Measurements from ENCODE around the gene DYNC1I1.

Gene DYNC1I1

DNA sequence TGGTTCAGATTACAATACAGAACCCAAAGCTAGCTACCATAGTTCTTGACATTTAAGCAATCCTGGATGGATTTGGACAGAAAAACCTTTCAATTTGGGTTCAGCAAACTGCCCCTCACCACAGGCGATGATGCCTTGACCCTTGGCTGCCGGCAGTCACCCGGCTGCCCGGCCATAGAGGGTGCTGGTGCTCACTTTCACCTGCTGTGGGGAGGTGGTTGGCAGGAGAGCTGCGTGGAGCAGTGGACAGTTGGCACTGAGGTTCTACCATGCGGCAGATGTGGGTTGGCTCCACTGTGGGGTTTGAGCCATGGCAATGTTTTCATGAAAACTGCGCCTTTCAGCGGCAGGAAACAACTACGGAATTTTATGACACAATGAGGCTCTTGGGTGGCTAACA is 99.5 kb downstream of the DYNC1I1 start:
- Histone ChIP-seq H3K27me3 (replicated peaks) (no peaks in the 10 kb centered on the region), H3K4me3 (ENCODE audit: low read depth, low read length) (no peak overlapping the region), H3K36me3 (replicated peaks) (no peaks in the 10 kb centered on the region), H3K27ac (no peak overlapping the region)
- DNase-seq = no peak
- in situ Hi-C loops (cut with HindIII; ENCODE audit: low pct_ligation_motif_present, low sequenced_read_pairs) = no loop called here
- TF ChIP-seq, protein P1, sequence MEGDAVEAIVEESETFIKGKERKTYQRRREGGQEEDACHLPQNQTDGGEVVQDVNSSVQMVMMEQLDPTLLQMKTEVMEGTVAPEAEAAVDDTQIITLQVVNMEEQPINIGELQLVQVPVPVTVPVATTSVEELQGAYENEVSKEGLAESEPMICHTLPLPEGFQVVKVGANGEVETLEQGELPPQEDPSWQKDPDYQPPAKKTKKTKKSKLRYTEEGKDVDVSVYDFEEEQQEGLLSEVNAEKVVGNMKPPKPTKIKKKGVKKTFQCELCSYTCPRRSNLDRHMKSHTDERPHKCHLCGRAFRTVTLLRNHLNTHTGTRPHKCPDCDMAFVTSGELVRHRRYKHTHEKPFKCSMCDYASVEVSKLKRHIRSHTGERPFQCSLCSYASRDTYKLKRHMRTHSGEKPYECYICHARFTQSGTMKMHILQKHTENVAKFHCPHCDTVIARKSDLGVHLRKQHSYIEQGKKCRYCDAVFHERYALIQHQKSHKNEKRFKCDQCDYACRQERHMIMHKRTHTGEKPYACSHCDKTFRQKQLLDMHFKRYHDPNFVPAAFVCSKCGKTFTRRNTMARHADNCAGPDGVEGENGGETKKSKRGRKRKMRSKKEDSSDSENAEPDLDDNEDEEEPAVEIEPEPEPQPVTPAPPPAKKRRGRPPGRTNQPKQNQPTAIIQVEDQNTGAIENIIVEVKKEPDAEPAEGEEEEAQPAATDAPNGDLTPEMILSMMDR (IDR thresholded peaks at IDR 0.05; ENCODE audit: low read depth, low read length, missing control alignments) = no peak

DNA sequence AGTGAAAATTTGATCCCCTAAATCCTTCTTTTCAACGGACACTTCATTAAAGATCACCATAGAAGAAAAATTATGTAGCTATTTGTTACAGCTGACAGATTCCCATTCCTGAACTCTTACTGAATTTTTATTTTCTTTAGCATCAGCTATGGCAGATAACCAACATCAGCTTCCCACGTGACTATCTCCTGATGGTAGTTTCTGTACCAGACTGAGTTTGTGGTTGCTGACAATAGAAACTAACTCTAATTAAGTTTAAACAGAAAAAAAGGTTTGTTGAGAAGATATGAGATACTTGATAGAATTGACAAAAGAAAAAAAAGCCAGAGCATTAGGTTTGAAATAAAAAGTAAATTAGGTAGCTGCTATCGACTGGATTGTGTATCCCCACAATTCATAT is 101.8 kb downstream of the DYNC1I1 start:
- Histone ChIP-seq H3K27me3 (replicated peaks) (no peaks in the 10 kb centered on the region), H3K4me3 (ENCODE audit: low read depth, low read length) (no peak overlapping the region), H3K36me3 (replicated peaks) (no peaks in the 10 kb centered on the region), H3K27ac (no peak overlapping the region)
- no peak for DNase-seq
- in situ Hi-C loops (cut with HindIII; ENCODE audit: low pct_ligation_motif_present, low sequenced_read_pairs) = no loop called here
- TF ChIP-seq, protein P1 (IDR thresholded peaks at IDR 0.05; ENCODE audit: low read depth, low read length, missing control alignments) = no peak

DNA sequence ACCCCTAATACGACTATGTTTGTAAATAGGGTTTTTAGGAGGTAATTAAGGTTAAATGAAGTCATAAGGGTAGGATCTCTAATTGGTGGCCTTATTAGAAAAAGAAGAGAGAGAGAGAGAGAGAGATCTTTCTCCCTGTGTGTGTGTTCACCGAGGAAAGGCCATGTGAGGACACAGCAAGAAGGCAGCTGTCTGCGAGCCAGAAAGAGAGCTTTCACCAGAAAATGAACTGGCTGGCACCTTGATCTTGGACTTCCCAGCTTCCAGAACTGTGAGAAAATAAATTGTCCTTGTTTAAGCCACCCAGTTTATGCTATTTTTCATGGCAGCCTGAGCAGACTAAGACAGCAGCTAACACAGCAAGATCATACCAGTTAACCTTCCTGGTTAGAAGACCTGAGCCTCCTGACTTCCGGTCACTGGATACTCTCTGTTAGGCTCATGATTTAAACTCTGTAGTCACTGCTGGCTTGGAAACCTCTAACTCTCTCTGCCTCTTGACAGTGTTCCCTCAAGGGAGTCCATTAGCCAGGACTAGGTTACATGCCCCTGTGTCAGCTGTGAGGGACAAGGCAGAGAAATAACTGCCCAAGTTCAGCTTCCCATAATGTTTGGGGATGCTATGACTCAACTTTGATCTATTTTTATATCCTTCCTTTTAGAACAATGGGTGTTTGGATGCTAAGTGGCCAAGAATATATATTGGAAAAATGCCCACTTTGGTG is 102.3 kb downstream of the DYNC1I1 start:
- Histone ChIP-seq H3K36me3 (replicated peaks) (no peaks in the 10 kb centered on the region), H3K27me3 (replicated peaks) (no peaks in the 10 kb centered on the region), H3K4me3 (ENCODE audit: low read depth, low read length) (no peak overlapping the region), H3K27ac (no peak overlapping the region)
- TF ChIP-seq, protein P1 (IDR thresholded peaks at IDR 0.05; ENCODE audit: low read depth, low read length, missing control alignments) = no peak
- no peak for DNase-seq
- in situ Hi-C loops (cut with HindIII; ENCODE audit: low pct_ligation_motif_present, low sequenced_read_pairs) = no loop called here

DNA sequence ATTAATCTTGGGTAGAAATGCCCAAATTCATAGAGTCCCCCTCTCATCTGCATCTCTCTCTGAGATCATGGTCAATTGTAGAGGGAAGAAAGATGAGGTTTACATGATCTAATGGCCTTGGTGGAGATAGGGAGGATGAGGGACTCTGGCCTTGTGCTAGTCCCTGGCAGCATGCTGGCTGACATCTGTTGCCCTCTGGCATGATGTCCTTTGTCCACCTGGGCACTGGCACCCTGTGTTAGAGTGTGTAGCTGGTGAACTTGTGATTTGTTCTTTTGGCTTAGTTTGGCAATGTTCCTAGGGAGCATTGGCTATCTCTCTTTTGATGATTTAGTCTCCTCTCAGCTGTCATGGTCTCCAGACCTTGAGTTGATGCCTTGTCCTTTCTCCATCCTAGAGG is 103.2 kb downstream of the DYNC1I1 start:
- TF ChIP-seq, protein P1 (IDR thresholded peaks at IDR 0.05; ENCODE audit: low read depth, low read length, missing control alignments) = no peak
- in situ Hi-C loops (cut with HindIII; ENCODE audit: low pct_ligation_motif_present, low sequenced_read_pairs) = no loop called here
- H3K27me3 ChIP-seq (replicated peaks) = no peaks in the 10 kb centered on the region
- no peaks in the 10 kb centered on the region for H3K36me3 ChIP-seq (replicated peaks)
- DNase-seq = no peak
- H3K4me3 ChIP-seq (ENCODE audit: low read depth, low read length) = no peak overlapping the region
- H3K27ac ChIP-seq = no peak overlapping the region

DNA sequence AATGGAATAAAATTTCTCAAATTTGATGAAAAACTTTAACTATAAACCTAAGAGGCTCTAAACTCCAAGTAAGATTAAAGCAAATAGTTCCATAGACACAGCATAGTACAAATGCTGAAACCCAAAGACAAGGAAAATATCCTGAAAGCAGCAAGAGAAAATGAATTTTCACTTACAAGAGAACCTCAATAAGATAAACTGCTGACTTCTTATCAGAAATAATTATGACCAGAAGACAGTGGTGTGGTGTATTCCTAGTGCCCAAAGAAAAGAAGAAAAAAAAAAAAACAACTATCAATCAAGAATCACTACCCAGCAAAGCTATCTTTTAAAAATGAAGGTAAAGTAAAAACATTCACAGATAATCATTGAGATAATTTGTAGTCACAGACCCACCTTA is 106.3 kb downstream of the DYNC1I1 start:
- in situ Hi-C loops (cut with HindIII; ENCODE audit: low pct_ligation_motif_present, low sequenced_read_pairs) = no loop called here
- TF ChIP-seq, protein P1 (IDR thresholded peaks at IDR 0.05; ENCODE audit: low read depth, low read length, missing control alignments) = no peak
- no peak overlapping the region for H3K27ac ChIP-seq
- no peaks in the 10 kb centered on the region for H3K36me3 ChIP-seq (replicated peaks)
- no peaks in the 10 kb centered on the region for H3K27me3 ChIP-seq (replicated peaks)
- DNase-seq = no peak
- no peak overlapping the region for H3K4me3 ChIP-seq (ENCODE audit: low read depth, low read length)

DNA sequence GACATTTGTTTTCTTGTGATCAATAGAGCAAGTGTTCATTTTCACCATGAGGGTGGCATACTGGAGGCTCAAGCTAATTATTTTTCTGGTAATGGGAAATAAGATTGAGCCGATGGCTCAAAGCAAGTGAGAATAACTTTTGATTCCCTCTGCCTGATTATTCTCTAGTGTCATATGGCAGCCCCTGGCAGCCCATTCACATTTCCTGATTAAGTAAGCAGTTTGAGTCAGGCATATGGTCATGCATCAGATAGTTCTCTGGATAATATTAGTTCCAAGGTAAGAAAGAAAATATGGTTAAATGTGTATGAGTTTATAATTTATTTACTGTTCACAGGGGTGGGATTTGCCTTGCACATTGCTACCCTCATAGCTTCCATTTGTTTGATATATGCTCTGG is 109.2 kb downstream of the DYNC1I1 start:
- DNase-seq = no peak
- Histone ChIP-seq H3K27ac (no peak overlapping the region), H3K4me3 (ENCODE audit: low read depth, low read length) (no peak overlapping the region), H3K27me3 (replicated peaks) (no peaks in the 10 kb centered on the region), H3K36me3 (replicated peaks) (no peaks in the 10 kb centered on the region)
- in situ Hi-C loops (cut with HindIII; ENCODE audit: low pct_ligation_motif_present, low sequenced_read_pairs) = no loop called here
- TF ChIP-seq, protein P1 (IDR thresholded peaks at IDR 0.05; ENCODE audit: low read depth, low read length, missing control alignments) = no peak
